PFSK-1 (cell line): ENCODE results near the gene EPS15.

ENCODE experiments used
- FOXP2 ChIP-seq: optimal IDR thresholded peaks from 2 replicates; pipeline ENCODE3; 2011; ENCODE audit warnings: borderline replicate concordance, control low read depth, inconsistent platforms; ENCODE audit not compliant: insufficient read depth; ENCODE audit errors: extremely low read length, extremely low read depth
- POLR2AphosphoS5 ChIP-seq: IDR thresholded peaks from 2 replicates; pipeline ENCODE4 v1.6.1; 2012; ENCODE audit warnings: low read depth, mild to moderate bottlenecking, control low read depth, low read length, moderate library complexity
- REST ChIP-seq, 2 experiments: IDR thresholded peaks; 2 replicates each; pipeline versions ENCODE4 v1.6.1 to v1.8.0; 2011 to 2012; ENCODE audit warnings: low read depth in 2 of 2, low read length in 2 of 2, control low read depth in 1 of 2, inconsistent platforms in 1 of 2, mild to moderate bottlenecking in 1 of 2, moderate library complexity in 1 of 2; ENCODE audit not compliant: insufficient read depth in 1 of 2
- SIN3A ChIP-seq: IDR thresholded peaks from 2 replicates; pipeline ENCODE4 v1.6.1; 2012; ENCODE audit warnings: mild to moderate bottlenecking, low read length, moderate library complexity, borderline replicate concordance; ENCODE audit not compliant: insufficient read depth
- TAF1 ChIP-seq: IDR thresholded peaks from 2 replicates; pipeline ENCODE4 v1.6.1; 2012; ENCODE audit warnings: low read length, control low read depth, borderline replicate concordance; ENCODE audit not compliant: insufficient read depth

EPS15 gene

GRCh38 chr1:51306950-51307349 lies 212.1 kb downstream of the EPS15 start:
- TF ChIP-seq SIN3A = no peak
- TF ChIP-seq REST (IDR thresholded peaks at IDR 0.05; ENCODE audit: insufficient read depth in 1 of 2, low read depth in 2 of 2, low read length in 2 of 2) = no peak
- no peak for TF ChIP-seq FOXP2
- no peak for TF ChIP-seq POLR2AphosphoS5
- no peak for TF ChIP-seq TAF1

- TF ChIP-seq POLR2AphosphoS5 (no peak), FOXP2 (no peak), TAF1 (no peak), SIN3A (no peak), REST (IDR thresholded peaks at IDR 0.05; ENCODE audit: insufficient read depth in 1 of 2, low read depth in 2 of 2, low read length in 2 of 2) (no peak)
These were observed 213.7 kb downstream of the EPS15 start for GRCh38 chr1:51305371-51305823.

GRCh38 chr1:51304360-51304759 lies 214.7 kb downstream of the EPS15 start:
- TF ChIP-seq TAF1 (no peak), SIN3A (no peak), FOXP2 (no peak), POLR2AphosphoS5 (no peak), REST (IDR thresholded peaks at IDR 0.05; ENCODE audit: insufficient read depth in 1 of 2, low read depth in 2 of 2, low read length in 2 of 2) (no peak)
